PC-9 (cell line): ENCODE results near the gene SYNE1. TPM values are rescaled to one million over a fixed set of nuclear protein-coding genes. Genes with fewer than 3 reads are reported as not detected.

Source experiments
- BruUV-seq: library from RNA; stranded (reverse); fragments of 400-500 nt; replicated peaks from 2 replicates; lab custom pipeline; 2021; lab: Mats Ljungman, UMichigan
- CTCF ChIA-PET: fragments of 300-600 bp; sonication (Branson Sonifier 250); formaldehyde crosslinking; loops from one replicate; lab custom pipeline; 2022; ENCODE audit warnings: antibody characterized with exemption; lab: Charles Lee
- POLR2A ChIA-PET: fragments of 300-600 bp; sonication (Branson Sonifier 250); formaldehyde crosslinking; loops from one replicate; lab custom pipeline; 2022; ENCODE audit warnings: antibody characterized with exemption; ENCODE audit not compliant: unreplicated experiment; lab: Charles Lee
- DNase-seq, 2 experiments: peaks; one replicate each; pipeline versions ENCODE4 v3.0.0 to v3.0.0-alpha.2; 2015 to 2022; ENCODE audit warnings: mixed read lengths in 1 of 2
- H2AFZ ChIP-seq: fragments of 200-600 bp; sonication (generic); 2 replicates; pipeline ENCODE4 v1.8.1; 2017; ENCODE audit warnings: antibody characterized with exemption
- H3F3A ChIP-seq: fragments of 200-600 bp; sonication (generic); 2 replicates; pipeline ENCODE4 v1.8.1; 2017; ENCODE audit warnings: antibody characterized with exemption, mild to moderate bottlenecking, low read depth; ENCODE audit not compliant: insufficient read depth
- H3K27ac ChIP-seq: fragments of 200-600 bp; sonication (generic); 2 replicates; pipeline ENCODE4 v1.6.1; 2016; ENCODE audit warnings: mixed run types
- H3K27me3 ChIP-seq: fragments of 200-600 bp; sonication (generic); 2 replicates; pipeline ENCODE4 v1.6.1; 2016; ENCODE audit warnings: low read depth, mixed run types; ENCODE audit not compliant: insufficient read depth
- H3K36me3 ChIP-seq: fragments of 200-600 bp; sonication (generic); 2 replicates; pipeline ENCODE4 v1.6.1; 2016; ENCODE audit warnings: low read depth, mixed run types
- H3K4me1 ChIP-seq: fragments of 200-600 bp; sonication (generic); replicated peaks from 2 replicates; pipeline ENCODE4 v1.6.1; 2016; ENCODE audit warnings: mixed run types; ENCODE audit not compliant: insufficient read depth
- H3K4me2 ChIP-seq: fragments of 200-600 bp; sonication (generic); 2 replicates; pipeline ENCODE4 v1.6.1; 2017; ENCODE audit warnings: mixed run types
- H3K4me3 ChIP-seq: fragments of 200-600 bp; sonication (generic); 2 replicates; pipeline ENCODE4 v1.6.1; 2016; ENCODE audit warnings: mixed run types
- H3K79me2 ChIP-seq: fragments of 200-600 bp; sonication (generic); 2 replicates; pipeline ENCODE4 v1.6.1; 2017; ENCODE audit warnings: low read depth, mixed run types
- H3K9me2 ChIP-seq: fragments of 200-600 bp; sonication (generic); 2 replicates; pipeline ENCODE4 v1.8.1; 2017; ENCODE audit warnings: mild to moderate bottlenecking; ENCODE audit not compliant: insufficient read depth
- H3K9me3 ChIP-seq: fragments of 200-600 bp; sonication (generic); 2 replicates; pipeline ENCODE4 v1.8.1; 2016; ENCODE audit warnings: low read depth; ENCODE audit not compliant: insufficient read depth
- H4K20me1 ChIP-seq: fragments of 200-600 bp; sonication (generic); 2 replicates; pipeline ENCODE4 v1.8.1; 2017; ENCODE audit not compliant: insufficient read depth
- EZH2 ChIP-seq: fragments of 200-600 bp; sonication (generic); IDR thresholded peaks from 2 replicates; pipeline ENCODE4 v1.8.0; 2017; ENCODE audit warnings: antibody characterized with exemption, low read depth
- intact Hi-C: fragments of 100-400 bp; cut with micrococcal nuclease; formaldehyde crosslinking; loops from one replicate; pipeline ENCODE4 v1.10.0; 2022; ENCODE audit not compliant: unreplicated experiment
- total RNA-seq: library from RNA; stranded (reverse); gene quantifications from 2 replicates; pipeline ENCODE4 v1.2.3, GENCODE V29; 2021
- TF ChIP-seq, protein P1 (sequence below): fragments of 200-600 bp; sonication (generic); conservative IDR thresholded peaks from 2 replicates; pipeline ENCODE4 v1.6.1; 2017; ENCODE audit warnings: mixed run types, antibody characterized with exemption, mild to moderate bottlenecking, moderate library complexity

Gene SYNE1
- total RNA-seq, 1 experiment from 2014 or later, result 13.4 TPM

DNA sequence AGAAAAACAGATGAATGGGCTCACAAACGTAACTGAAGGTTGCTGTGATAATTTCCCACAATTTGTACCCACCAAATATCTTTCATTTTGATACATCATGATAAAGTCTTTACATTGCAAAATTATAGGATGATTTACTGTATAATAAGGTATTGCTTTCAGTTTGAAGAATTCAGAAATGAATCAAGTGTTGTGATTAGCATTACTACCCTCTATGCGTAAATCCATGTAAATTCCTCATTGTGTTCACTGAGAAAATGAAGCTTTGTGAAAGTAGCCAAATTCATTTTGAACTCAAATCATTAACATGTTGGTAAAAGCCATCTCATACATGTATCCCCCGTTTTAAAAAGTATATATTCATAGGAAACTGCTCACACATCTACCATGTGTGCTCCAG is 450.3 kb downstream of the SYNE1 start:
- Histone ChIP-seq H3K79me2 (no peaks in the 10 kb centered on the region), H3K4me1 (no peaks in the 10 kb centered on the region), H3K27me3 (no peaks in the 10 kb centered on the region), H3K36me3 (no peaks in the 10 kb centered on the region), H4K20me1 (no peaks in the 10 kb centered on the region), H3K4me2 (no peak overlapping the region), H3K4me3 (no peak overlapping the region), H3K9me3 (no peaks in the 10 kb centered on the region), H3K27ac (no peak overlapping the region), H3K9me2 (no peaks in the 10 kb centered on the region), H2AFZ (no peak overlapping the region), H3F3A (no peaks in the 10 kb centered on the region)
- intact Hi-C loops, result no loop called here
- POLR2A ChIA-PET, result interaction anchor here (0.6 kb wide), 1 partner anchor 289 kb away, joined by 3 read pairs; no protein-coding TSS in a partner anchor
- BruUV-seq, result no TSS peak
- CTCF ChIA-PET, result no interaction called here
- TF ChIP-seq, protein P1, sequence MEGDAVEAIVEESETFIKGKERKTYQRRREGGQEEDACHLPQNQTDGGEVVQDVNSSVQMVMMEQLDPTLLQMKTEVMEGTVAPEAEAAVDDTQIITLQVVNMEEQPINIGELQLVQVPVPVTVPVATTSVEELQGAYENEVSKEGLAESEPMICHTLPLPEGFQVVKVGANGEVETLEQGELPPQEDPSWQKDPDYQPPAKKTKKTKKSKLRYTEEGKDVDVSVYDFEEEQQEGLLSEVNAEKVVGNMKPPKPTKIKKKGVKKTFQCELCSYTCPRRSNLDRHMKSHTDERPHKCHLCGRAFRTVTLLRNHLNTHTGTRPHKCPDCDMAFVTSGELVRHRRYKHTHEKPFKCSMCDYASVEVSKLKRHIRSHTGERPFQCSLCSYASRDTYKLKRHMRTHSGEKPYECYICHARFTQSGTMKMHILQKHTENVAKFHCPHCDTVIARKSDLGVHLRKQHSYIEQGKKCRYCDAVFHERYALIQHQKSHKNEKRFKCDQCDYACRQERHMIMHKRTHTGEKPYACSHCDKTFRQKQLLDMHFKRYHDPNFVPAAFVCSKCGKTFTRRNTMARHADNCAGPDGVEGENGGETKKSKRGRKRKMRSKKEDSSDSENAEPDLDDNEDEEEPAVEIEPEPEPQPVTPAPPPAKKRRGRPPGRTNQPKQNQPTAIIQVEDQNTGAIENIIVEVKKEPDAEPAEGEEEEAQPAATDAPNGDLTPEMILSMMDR, result no peak
- no peak for TF ChIP-seq EZH2
- no peak for DNase-seq

DNA sequence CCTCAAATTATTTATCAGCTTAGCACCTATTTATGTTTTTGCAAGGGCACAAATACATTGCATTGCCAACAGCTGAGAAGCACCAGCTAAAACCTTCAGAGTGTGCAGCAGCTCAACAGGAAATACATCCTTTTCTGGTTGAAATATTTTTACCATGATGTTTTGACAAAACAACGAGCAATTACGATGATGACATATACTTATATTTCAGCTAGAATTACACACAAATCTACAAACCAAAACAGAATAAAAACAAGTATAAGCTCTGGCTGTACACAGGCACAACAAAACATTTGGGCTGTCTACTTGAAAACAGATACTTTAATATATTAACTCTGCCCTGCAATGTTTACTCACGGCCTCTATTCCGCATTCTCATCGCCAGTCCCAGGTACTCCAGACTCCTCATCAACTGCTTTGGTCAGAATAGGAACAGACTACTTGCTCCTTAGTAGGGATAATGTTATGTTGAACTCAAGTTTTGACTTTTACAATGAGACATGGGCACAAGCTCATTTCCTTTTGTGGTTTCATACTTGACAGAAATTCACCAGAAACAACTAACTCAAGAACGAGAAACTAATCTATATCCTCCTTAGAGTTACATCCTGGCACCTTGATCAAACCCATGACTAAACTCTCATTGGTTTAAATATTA is 452.1 kb downstream of the SYNE1 start:
- Histone ChIP-seq H4K20me1 (no peaks in the 10 kb centered on the region), H3K27ac (no peak overlapping the region), H3K9me3 (no peaks in the 10 kb centered on the region), H3K9me2 (no peaks in the 10 kb centered on the region), H3K27me3 (no peaks in the 10 kb centered on the region), H3K79me2 (no peaks in the 10 kb centered on the region), H3K4me3 (no peak overlapping the region), H2AFZ (no peak overlapping the region), H3K36me3 (no peaks in the 10 kb centered on the region), H3K4me1 (no peaks in the 10 kb centered on the region), H3K4me2 (no peak overlapping the region), H3F3A (no peaks in the 10 kb centered on the region)
- BruUV-seq, result no TSS peak
- DNase-seq, result no peak
- ChIA-PET POLR2A (no interaction called here), CTCF (no interaction called here)
- intact Hi-C loops, result no loop called here
- TF ChIP-seq EZH2, result no peak
- TF ChIP-seq, protein P1, result no peak

DNA sequence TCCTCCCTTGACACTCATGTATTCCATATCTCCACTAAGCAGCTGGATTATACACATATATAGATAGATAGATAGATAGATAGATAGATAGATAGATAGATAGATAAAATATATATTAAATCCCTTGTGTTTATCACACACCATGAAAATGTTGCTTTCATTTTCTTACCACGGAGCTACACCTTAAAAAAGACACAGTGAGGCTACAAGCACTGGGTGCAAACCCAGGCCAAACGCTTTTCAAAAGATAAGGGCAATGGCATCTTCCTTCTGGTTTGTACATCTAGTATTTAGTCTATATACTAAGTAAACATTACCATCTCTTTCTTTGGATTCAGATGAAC is 452.6 kb downstream of the SYNE1 start:
- Histone ChIP-seq H3K9me3 (no peaks in the 10 kb centered on the region), H3K4me1 (no peaks in the 10 kb centered on the region), H2AFZ (no peak overlapping the region), H3F3A (no peaks in the 10 kb centered on the region), H3K79me2 (no peaks in the 10 kb centered on the region), H4K20me1 (no peaks in the 10 kb centered on the region), H3K27ac (no peak overlapping the region), H3K27me3 (no peaks in the 10 kb centered on the region), H3K4me2 (no peak overlapping the region), H3K9me2 (no peaks in the 10 kb centered on the region), H3K4me3 (no peak overlapping the region), H3K36me3 (no peaks in the 10 kb centered on the region)
- BruUV-seq, result no TSS peak
- no peak for DNase-seq
- POLR2A ChIA-PET, result no interaction called here
- CTCF ChIA-PET, result no interaction called here
- intact Hi-C loops, result no loop called here
- TF ChIP-seq EZH2, result no peak
- TF ChIP-seq, protein P1, result no peak
